WTC11 (cell line): Measurements from ENCODE around the gene TMEM117.

Source experiments
- ELF4 ChIP-seq: sonication (generic); formaldehyde crosslinking; IDR thresholded peaks from 2 replicates; pipeline ENCODE4 v1.8.1; 2022; ENCODE audit warnings: low read depth, mild to moderate bottlenecking, moderate library complexity, missing genetic modification reagents
- ESRRA ChIP-seq: sonication (generic); formaldehyde crosslinking; IDR thresholded peaks from 2 replicates; pipeline ENCODE4 v1.8.1; 2022; ENCODE audit warnings: mild to moderate bottlenecking, missing genetic modification reagents, borderline replicate concordance
- JUN ChIP-seq: sonication (generic); formaldehyde crosslinking; IDR thresholded peaks from 2 replicates; pipeline ENCODE4 v1.8.0; 2023; ENCODE audit warnings: mild to moderate bottlenecking, missing genetic modification reagents
- NFYB ChIP-seq: sonication (generic); formaldehyde crosslinking; conservative IDR thresholded peaks from 2 replicates; pipeline ENCODE4 v1.8.0; 2022; ENCODE audit warnings: low read depth, missing genetic modification reagents
- NR2C2 ChIP-seq: sonication (generic); formaldehyde crosslinking; IDR thresholded peaks from 2 replicates; pipeline ENCODE4 v1.8.0; 2022; ENCODE audit warnings: mild to moderate bottlenecking, missing genetic modification reagents
- ZNF121 ChIP-seq: sonication (generic); formaldehyde crosslinking; IDR thresholded peaks from 2 replicates; pipeline ENCODE4 v1.8.0; 2023; ENCODE audit warnings: missing genetic modification reagents
- TF ChIP-seq, protein P1 (sequence below): fragments of 200-600 bp; IDR thresholded peaks from 2 replicates; pipeline ENCODE4 v1.8.0; 2022; ENCODE audit warnings: antibody characterized with exemption
- TF ChIP-seq, protein P2 (sequence below): sonication (generic); formaldehyde crosslinking; IDR thresholded peaks from 2 replicates; pipeline ENCODE4 v1.8.0; 2022; ENCODE audit warnings: mild to moderate bottlenecking, missing genetic modification reagents

DNA sequence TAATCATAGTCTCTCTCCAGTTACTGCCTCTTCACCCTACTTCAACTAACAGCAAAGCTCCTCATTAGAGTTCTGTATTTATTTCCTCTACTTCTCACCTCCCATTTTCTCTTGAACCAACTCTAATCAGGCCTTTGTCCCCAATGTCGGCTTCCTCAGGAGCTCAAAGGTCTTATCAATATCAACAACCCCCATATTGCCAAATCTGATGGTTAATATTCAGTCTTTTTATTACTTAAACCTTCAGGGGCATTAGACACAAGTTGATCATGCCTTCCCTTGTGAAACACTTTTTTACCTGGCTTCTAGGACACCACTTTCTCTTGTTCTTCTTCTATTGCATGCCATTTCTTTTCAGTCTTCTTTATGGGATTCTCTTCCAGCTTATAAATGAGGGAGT lies 531.3 kb downstream of the TMEM117 start:
- TF ChIP-seq JUN (CRISPR knock-in tag), result no peak
- TF ChIP-seq NR2C2 (CRISPR knock-in tag), result no peak
- TF ChIP-seq ZNF121 (CRISPR knock-in tag), result no peak
- TF ChIP-seq, protein P1, sequence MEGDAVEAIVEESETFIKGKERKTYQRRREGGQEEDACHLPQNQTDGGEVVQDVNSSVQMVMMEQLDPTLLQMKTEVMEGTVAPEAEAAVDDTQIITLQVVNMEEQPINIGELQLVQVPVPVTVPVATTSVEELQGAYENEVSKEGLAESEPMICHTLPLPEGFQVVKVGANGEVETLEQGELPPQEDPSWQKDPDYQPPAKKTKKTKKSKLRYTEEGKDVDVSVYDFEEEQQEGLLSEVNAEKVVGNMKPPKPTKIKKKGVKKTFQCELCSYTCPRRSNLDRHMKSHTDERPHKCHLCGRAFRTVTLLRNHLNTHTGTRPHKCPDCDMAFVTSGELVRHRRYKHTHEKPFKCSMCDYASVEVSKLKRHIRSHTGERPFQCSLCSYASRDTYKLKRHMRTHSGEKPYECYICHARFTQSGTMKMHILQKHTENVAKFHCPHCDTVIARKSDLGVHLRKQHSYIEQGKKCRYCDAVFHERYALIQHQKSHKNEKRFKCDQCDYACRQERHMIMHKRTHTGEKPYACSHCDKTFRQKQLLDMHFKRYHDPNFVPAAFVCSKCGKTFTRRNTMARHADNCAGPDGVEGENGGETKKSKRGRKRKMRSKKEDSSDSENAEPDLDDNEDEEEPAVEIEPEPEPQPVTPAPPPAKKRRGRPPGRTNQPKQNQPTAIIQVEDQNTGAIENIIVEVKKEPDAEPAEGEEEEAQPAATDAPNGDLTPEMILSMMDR, result no peak
- no peak for TF ChIP-seq ELF4 (CRISPR knock-in tag)
- TF ChIP-seq ESRRA (CRISPR knock-in tag), result no peak
- TF ChIP-seq, protein P2, sequence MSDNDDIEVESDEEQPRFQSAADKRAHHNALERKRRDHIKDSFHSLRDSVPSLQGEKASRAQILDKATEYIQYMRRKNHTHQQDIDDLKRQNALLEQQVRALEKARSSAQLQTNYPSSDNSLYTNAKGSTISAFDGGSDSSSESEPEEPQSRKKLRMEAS (CRISPR knock-in tag), result no peak
- no peak for TF ChIP-seq NFYB (CRISPR knock-in tag)
